GM06990 (cell line): ENCODE results near the gene MGMT.

Experiments used
- DNase-seq: peaks from one replicate; pipeline ENCODE4 v3.0.0-alpha.2; 2011; ENCODE audit not compliant: insufficient read length; ENCODE audit errors: extremely low read depth
- H3K27me3 ChIP-seq: replicated peaks from 2 replicates; pipeline ENCODE4 v1.6.0; 2011; ENCODE audit warnings: low read length; ENCODE audit not compliant: control insufficient read depth, insufficient read depth
- H3K36me3 ChIP-seq: 2 replicates; pipeline ENCODE4 v1.5.1; 2011; ENCODE audit warnings: low read length; ENCODE audit not compliant: control insufficient read depth, insufficient read depth
- H3K4me3 ChIP-seq: replicated peaks from 2 replicates; pipeline ENCODE4 v1.5.1; 2011; ENCODE audit warnings: low read depth, mild to moderate bottlenecking, control low read depth, low read length
- CTCF ChIP-seq: IDR thresholded peaks from 2 replicates; pipeline ENCODE4 v1.5.1; 2011; ENCODE audit warnings: low read length, control low read depth, mild to moderate bottlenecking, inconsistent platforms; ENCODE audit not compliant: insufficient read depth, poor library complexity, severe bottlenecking

Gene MGMT

GRCh38 chr10:129518793-129519192, 51.8 kb downstream of the MGMT start:
- no peaks in the 10 kb centered on the region for H3K36me3 ChIP-seq
- H3K4me3 ChIP-seq = no peak overlapping the region
- TF ChIP-seq CTCF = no peak
- no peaks in the 10 kb centered on the region for H3K27me3 ChIP-seq
- no peak for DNase-seq

- TF ChIP-seq CTCF = no peak
- DNase-seq = no peak
- no peaks in the 10 kb centered on the region for H3K27me3 ChIP-seq
- H3K4me3 ChIP-seq = no peak overlapping the region
- H3K36me3 ChIP-seq = no peaks in the 10 kb centered on the region
Measured at GRCh38 chr10:129520440-129521080, 53.5 kb downstream of the MGMT start.

GRCh38 chr10:129521161-129522025, 54.4 kb downstream of the MGMT start:
- no peak for TF ChIP-seq CTCF

GRCh38 chr10:129522041-129522585, 55.1 kb downstream of the MGMT start:
- no peak for TF ChIP-seq CTCF
- no peak for DNase-seq

More at GRCh38 chr10:129521161-129522025, 54.4 kb downstream of the MGMT start:
- Histone ChIP-seq H3K27me3 (no peaks in the 10 kb centered on the region), H3K36me3 (no peaks in the 10 kb centered on the region), H3K4me3 (no peak overlapping the region)
- DNase-seq = no peak

GRCh38 chr10:129523031-129523722, 56.1 kb downstream of the MGMT start:
- H3K36me3 ChIP-seq = no peaks in the 10 kb centered on the region
- TF ChIP-seq CTCF = no peak

More at GRCh38 chr10:129522041-129522585, 55.1 kb downstream of the MGMT start:
- Histone ChIP-seq H3K4me3 (no peak overlapping the region), H3K36me3 (no peaks in the 10 kb centered on the region), H3K27me3 (no peaks in the 10 kb centered on the region)

More at GRCh38 chr10:129523031-129523722, 56.1 kb downstream of the MGMT start:
- no peak for DNase-seq
- no peak overlapping the region for H3K4me3 ChIP-seq
- H3K27me3 ChIP-seq = no peaks in the 10 kb centered on the region
